Omental fat pad (tissue), 4 donors: ENCODE results near the gene SPATA32. TPM values are rescaled to one million over a fixed set of nuclear protein-coding genes. Genes with fewer than 3 reads are reported as not detected.
A peak's percentile ranks its signal among the peaks of the same experiment; 100 is the strongest.

Source experiments
- ATAC-seq: fragments of 150-250 bp; one replicate; pipeline ENCODE4 v1.9.1; 2016; ENCODE audit warnings: mild to moderate bottlenecking, moderate library complexity; ENCODE audit not compliant: low FRiP score
- DNase-seq: peaks from one replicate; pipeline ENCODE4 v3.0.0-alpha.2; 2019; ENCODE audit warnings: low spot score
- CTCF ChIP-seq, 3 donors: fragments of 450-650 bp; IDR thresholded peaks; one replicate each; pipeline ENCODE4 v1.5.1; 2016 to 2017; ENCODE audit warnings: antibody characterized with exemption in 3 of 3, mild to moderate bottlenecking in 3 of 3, moderate library complexity in 2 of 3
- total RNA-seq, 4 donors: library from RNA; depleted of rRNA; stranded (reverse); fragments of >200 nt; gene quantifications; one replicate each; pipeline ENCODE4 v1.1.0, GENCODE V29; 2016

SPATA32 gene
- total RNA-seq, 4 donors from 2014 or later = 0.65 TPM; not detected in 3

DNA sequence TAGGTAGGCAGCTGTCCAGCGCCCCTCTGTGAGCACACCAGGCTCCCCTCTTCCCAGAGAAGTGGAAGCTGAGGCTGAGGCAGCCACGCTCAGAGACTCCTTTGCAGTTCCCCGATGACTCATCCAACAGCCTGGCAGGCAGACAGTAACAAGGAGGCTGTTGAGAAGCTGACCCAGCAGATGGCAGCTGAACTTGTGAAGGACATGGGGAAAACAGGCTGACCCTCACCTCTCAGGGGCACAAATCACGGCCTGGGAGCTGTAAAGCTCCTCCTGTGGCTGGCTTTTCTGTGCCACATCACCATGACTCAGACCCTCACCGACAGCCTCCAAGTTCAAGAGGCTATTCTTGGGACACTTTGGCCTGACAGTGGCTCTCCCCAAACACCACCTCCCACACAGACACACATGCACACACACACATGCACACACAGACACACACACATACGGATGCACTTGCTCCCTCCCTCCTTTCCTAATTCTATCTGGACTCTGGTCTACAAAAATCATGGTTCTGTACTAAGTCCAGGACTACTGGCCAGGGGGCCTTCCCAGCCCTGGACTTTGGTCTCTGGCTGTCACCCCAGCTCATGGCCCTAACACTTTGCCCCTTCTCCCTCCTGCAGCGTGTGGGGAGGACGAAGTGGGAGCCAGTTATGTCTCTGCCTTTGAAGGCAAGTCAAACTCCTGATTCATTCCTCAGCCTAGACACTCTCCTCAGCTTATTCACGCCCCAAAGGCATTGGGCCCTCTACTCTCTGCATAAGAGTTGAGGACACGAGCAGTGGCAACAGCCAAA lies 31.7 kb upstream of the SPATA32 start:
- TF ChIP-seq CTCF (IDR thresholded peaks at IDR 0.05) = no peak
- ATAC-seq = peak; percentile 79
- DNase-seq = peak; percentile 52

DNA sequence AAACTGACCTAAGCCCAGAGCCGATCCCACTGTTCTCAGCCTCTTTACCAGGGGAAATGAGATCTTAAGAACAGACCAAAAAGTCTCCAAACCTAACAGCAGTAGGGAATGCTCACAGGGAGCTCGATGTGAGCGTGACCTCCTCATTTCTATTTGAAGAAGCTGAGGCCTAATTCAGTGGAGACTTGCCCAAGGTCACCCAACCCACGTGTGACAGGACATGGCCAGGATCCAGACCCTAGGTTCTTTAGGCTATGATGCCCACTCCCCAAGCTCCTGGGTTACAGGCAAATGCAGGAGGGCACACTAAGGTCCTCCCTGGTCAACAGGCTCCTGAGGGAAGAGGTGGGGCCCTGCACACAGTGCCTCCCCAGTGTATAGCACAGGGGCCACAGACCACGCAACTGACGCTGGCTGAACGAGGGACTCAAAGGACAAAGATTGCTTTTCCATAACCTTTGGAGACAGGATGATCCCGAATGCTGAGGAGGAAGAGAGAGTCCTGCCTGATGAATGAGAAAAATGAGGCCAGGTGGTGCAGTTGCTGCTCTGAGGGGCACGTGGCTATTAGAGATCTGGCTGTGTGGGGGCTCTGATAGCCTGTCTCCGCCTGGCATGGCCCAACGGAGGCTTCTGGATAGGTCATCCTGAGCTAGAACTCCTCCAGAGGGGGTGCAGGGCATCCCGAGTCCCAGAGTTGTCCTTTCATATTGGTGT lies 31.0 kb upstream of the SPATA32 start:
- no peak for DNase-seq
- no peak for TF ChIP-seq CTCF (IDR thresholded peaks at IDR 0.05)
- ATAC-seq = no peak

- ATAC-seq = no peak
- no peak for DNase-seq
- TF ChIP-seq CTCF (IDR thresholded peaks at IDR 0.05) = no peak
These were observed 29.4 kb upstream of the SPATA32 start for GRCh38 chr17:45291171-45291805.

GRCh38 chr17:45290269-45290765 lies 28.4 kb upstream of the SPATA32 start:
- DNase-seq (no peak), ATAC-seq (no peak)
- TF ChIP-seq CTCF (IDR thresholded peaks at IDR 0.05) = no peak

- TF ChIP-seq CTCF (IDR thresholded peaks at IDR 0.05) = no peak
- ATAC-seq (no peak), DNase-seq (no peak)
These were observed 27.7 kb upstream of the SPATA32 start for GRCh38 chr17:45289301-45290268.

GRCh38 chr17:45288825-45289224 lies 26.9 kb upstream of the SPATA32 start:
- DNase-seq = no peak
- ATAC-seq = no peak
- TF ChIP-seq CTCF (IDR thresholded peaks at IDR 0.05) = no peak
